K562 (cell line): ENCODE results near the gene RNF141. TPM values are rescaled to one million over a fixed set of nuclear protein-coding genes. Genes with fewer than 3 reads are reported as not detected.

ENCODE experiments used
- ARID2 ChIP-seq: fragments of 450-650 bp; IDR thresholded peaks from 2 replicates; pipeline ENCODE4 v1.6.1; 2017; ENCODE audit warnings: antibody characterized with exemption, mild to moderate bottlenecking
- BDP1 ChIP-seq: IDR thresholded peaks from 3 replicates; pipeline ENCODE4 v1.6.1; 2011; ENCODE audit not compliant: insufficient read length, insufficient read depth
- CGGBP1 ChIP-seq: fragments of 250-450 bp; sonication (Bioruptor Pico); IDR thresholded peaks from 2 replicates; pipeline ENCODE4 v1.9.0; 2021; ENCODE audit warnings: mild to moderate bottlenecking
- DMBX1 ChIP-seq: fragments of 250-450 bp; sonication (Bioruptor Pico); IDR thresholded peaks from 2 replicates; pipeline ENCODE4 v1.8.0; 2022; ENCODE audit warnings: inconsistent platforms, mild to moderate bottlenecking, moderate library complexity, borderline replicate concordance
- FOXJ3 ChIP-seq: sonication (generic); formaldehyde crosslinking; IDR thresholded peaks from 2 replicates; pipeline ENCODE4 v1.4.0; 2020; ENCODE audit warnings: mild to moderate bottlenecking, missing genetic modification reagents
- GTF2B ChIP-seq: IDR thresholded peaks from 2 replicates; pipeline ENCODE4 v1.6.1; 2011; ENCODE audit not compliant: insufficient read length; ENCODE audit errors: extremely low read depth
- HMBOX1 ChIP-seq: sonication (generic); IDR thresholded peaks from 2 replicates; pipeline ENCODE4 v1.6.1; 2016
- HNRNPUL1 ChIP-seq: fragments of 200-400 bp; formaldehyde crosslinking; IDR thresholded peaks from 2 replicates; pipeline ENCODE4 v1.6.1; 2017; ENCODE audit warnings: low read length
- HOXB6 ChIP-seq: fragments of 250-450 bp; sonication (Bioruptor Pico); IDR thresholded peaks from 2 replicates; pipeline ENCODE4 v1.5.1; 2022; ENCODE audit warnings: mild to moderate bottlenecking, borderline replicate concordance
- NFXL1 ChIP-seq: fragments of 450-650 bp; formaldehyde crosslinking; IDR thresholded peaks from 2 replicates; pipeline ENCODE4 v1.4.0; 2021; ENCODE audit warnings: mild to moderate bottlenecking
- PPARD ChIP-seq: fragments of 250-450 bp; sonication (Bioruptor Pico); IDR thresholded peaks from 2 replicates; pipeline ENCODE4 v1.8.0; 2022; ENCODE audit warnings: inconsistent platforms, mild to moderate bottlenecking, moderate library complexity
- PTRF ChIP-seq: fragments of 450-650 bp; IDR thresholded peaks from 2 replicates; pipeline ENCODE4 v1.6.1; 2016; ENCODE audit warnings: mild to moderate bottlenecking, missing genetic modification characterization, missing compliant biosample characterization
- SMARCB1 ChIP-seq: IDR thresholded peaks from 2 replicates; pipeline ENCODE4 v1.6.1; 2011; ENCODE audit warnings: improper control_type of control experiment, low read depth; ENCODE audit not compliant: insufficient read length
- TEAD2 ChIP-seq: fragments of 450-650 bp; IDR thresholded peaks from 2 replicates; pipeline ENCODE4 v1.6.1; 2016; ENCODE audit warnings: missing genetic modification characterization, control low read depth, missing compliant biosample characterization
- TOE1 ChIP-seq, 2 experiments: fragments of 450-650 bp in 1 of 2; sonication (generic) in 1 of 2; formaldehyde crosslinking in 1 of 2; IDR thresholded peaks; 2 replicates each; pipeline versions ENCODE4 v1.7.1 to v1.8.0; 2016 to 2022; ENCODE audit warnings: borderline replicate concordance in 2 of 2, mild to moderate bottlenecking in 2 of 2, antibody characterized with exemption in 1 of 2, inconsistent platforms in 1 of 2, low read depth in 1 of 2, missing genetic modification reagents in 1 of 2, moderate library complexity in 1 of 2
- USF2 ChIP-seq: sonication (generic); formaldehyde crosslinking; IDR thresholded peaks from 2 replicates; pipeline ENCODE4 v1.5.0; 2020; ENCODE audit warnings: missing genetic modification reagents
- ZKSCAN1 ChIP-seq: fragments of 150-350 bp; IDR thresholded peaks from 2 replicates; pipeline ENCODE4 v1.6.1; 2016; ENCODE audit warnings: low read depth, low read length
- ZKSCAN3 ChIP-seq: fragments of 250-450 bp; sonication (Bioruptor Pico); IDR thresholded peaks from 2 replicates; pipeline ENCODE4 v1.4.0; 2020
- ZNF140 ChIP-seq: fragments of 250-450 bp; sonication (Bioruptor Pico); IDR thresholded peaks from 2 replicates; pipeline ENCODE4 v1.8.0; 2021; ENCODE audit warnings: moderate library complexity, mild to moderate bottlenecking, inconsistent platforms
- ZNF263 ChIP-seq: sonication (generic); formaldehyde crosslinking; IDR thresholded peaks from 2 replicates; pipeline ENCODE4 v1.8.0; 2022; ENCODE audit warnings: mild to moderate bottlenecking, missing genetic modification reagents, borderline replicate concordance
- ZNF384 ChIP-seq: IDR thresholded peaks from 2 replicates; pipeline ENCODE4 v1.6.1; 2012; ENCODE audit warnings: low read depth, low read length, improper control_type of control experiment
- ZNF592 ChIP-seq: fragments of 450-650 bp; IDR thresholded peaks from 2 replicates; pipeline ENCODE4 v1.6.1; 2017; ENCODE audit warnings: antibody characterized with exemption, mild to moderate bottlenecking
- ZNF778 ChIP-seq: fragments of 450-650 bp; formaldehyde crosslinking; IDR thresholded peaks from 2 replicates; pipeline ENCODE4 v1.4.0; 2020; ENCODE audit warnings: mild to moderate bottlenecking, moderate library complexity
- polyA plus RNA-seq, 8 experiments: library from polyadenylated mRNA; depleted of rRNA in 4 of 8; stranded (reverse) in 5 of 8; unstranded in 3 of 8; fragments of >200 nt; fragmentation: Nextera tagmentation in 2 of 8; fragmentation: Illumina TruSeq in 1 of 8; extraction: Ambion mirVana in 2 of 8; extraction: Trizol in 1 of 8; gene quantifications; 2 replicates each; pipeline versions ENCODE4 v1.2.1 to v1.2.3, GENCODE V29; 2011 to 2014; ENCODE audit warnings: inconsistent platforms in 1 of 8, missing spikeins in 1 of 8
- total RNA-seq, 7 experiments: library from RNA; depleted of rRNA in 6 of 7; stranded (reverse); fragments of >200 nt in 6 of 7; fragmentation: Illumina TruSeq in 2 of 7; extraction: Trizol in 2 of 7; gene quantifications; 2 replicates each; pipeline versions ENCODE4 v1.2.1 to v1.2.3, GENCODE V29; 2011 to 2021; ENCODE audit warnings: low replicate concordance in 1 of 7

RNF141 gene
- total and polyA plus RNA-seq, 9 of the 15 experiments (the other 6 are each of a cell fraction or from before 2014, with no cell fraction given) = 9.7 to 51.9 (median 18.9) TPM

- TF ChIP-seq SMARCB1 (no peak), GTF2B (no peak), DMBX1 (no peak), CGGBP1 (CRISPR knock-in tag) (no peak), USF2 (CRISPR knock-in tag) (no peak), HNRNPUL1 (no peak), ZNF384 (0 out of 2 replicates have a peak, but pooled peaks have one; percentile 14), PPARD (CRISPR knock-in tag) (no peak), ZNF592 (no peak), NFXL1 (CRISPR knock-in tag) (no peak), FOXJ3 (CRISPR knock-in tag) (no peak), ZKSCAN3 (no peak), BDP1 (no peak), ZKSCAN1 (0 out of 2 replicates have a peak, but pooled peaks have one; percentile 45), ZNF140 (CRISPR knock-in tag) (no peak), ZNF263 (CRISPR knock-in tag) (no peak), ARID2 (no peak), ZNF778 (no peak), HOXB6 (no peak), TEAD2 (no peak), TOE1 (IDR thresholded peaks at IDR 0.05; ENCODE audit: borderline replicate concordance) (0 out of 2 replicates have a peak, but pooled peaks have one; percentile 32), TOE1 (CRISPR knock-in tag; IDR thresholded peaks at IDR 0.05; ENCODE audit: borderline replicate concordance, low read depth) (no peak), PTRF (tag) (no peak), HMBOX1 (no peak)
Measured at GRCh38 chr11:10540915-10541560, at the start of gene RNF141 (continued).
